Neural cell (in vitro differentiated cells): ENCODE data around the gene TRABD2B. TPM values are rescaled to one million over a fixed set of nuclear protein-coding genes. Genes with fewer than 3 reads are reported as not detected.

Experiments
- H2AFZ ChIP-seq: fragments of 200-600, 300-800 bp; sonication (generic), shearing (Covaris generic); 2 replicates; pipeline ENCODE4 v1.6.0; 2014; ENCODE audit warnings: low read depth, mild to moderate bottlenecking, antibody characterized with exemption, low read length, moderate library complexity
- H3F3A ChIP-seq: fragments of 200-600 bp; shearing (Covaris generic); 2 replicates; pipeline ENCODE4 v1.6.1; 2016; ENCODE audit warnings: mild to moderate bottlenecking, moderate library complexity, mixed read lengths, antibody characterized with exemption, low read length; ENCODE audit not compliant: insufficient read depth, poor library complexity, severe bottlenecking
- H3K27ac ChIP-seq: fragments of 200-600, 300-800 bp; sonication (generic), shearing (Covaris generic); 2 replicates; pipeline ENCODE4 v1.5.1; 2014; ENCODE audit warnings: mild to moderate bottlenecking, low read length, moderate library complexity
- H3K27me3 ChIP-seq: fragments of 300-800, 200-600 bp; sonication (generic), shearing (Covaris generic); 2 replicates; pipeline ENCODE4 v1.6.0; 2014; ENCODE audit warnings: mild to moderate bottlenecking, low read depth, low read length, moderate library complexity; ENCODE audit not compliant: insufficient read depth
- H3K36me3 ChIP-seq: fragments of 300-800, 200-600 bp; sonication (generic), shearing (Covaris generic); 2 replicates; pipeline ENCODE4 v1.5.1; 2014; ENCODE audit warnings: mild to moderate bottlenecking, antibody characterized with exemption, low read length, moderate library complexity; ENCODE audit not compliant: insufficient read depth
- H3K4me2 ChIP-seq: fragments of 300-800, 200-600 bp; sonication (generic), shearing (Covaris generic); 2 replicates; pipeline ENCODE4 v1.6.0; 2014; ENCODE audit warnings: mild to moderate bottlenecking, low read length
- H3K4me3 ChIP-seq: fragments of 300-800, 200-600 bp; sonication (generic), shearing (Covaris generic); 2 replicates; pipeline ENCODE4 v1.5.1; 2014; ENCODE audit warnings: mild to moderate bottlenecking, low read length, moderate library complexity
- H3K79me2 ChIP-seq: fragments of 200-600 bp; shearing (Covaris generic); replicated peaks from 2 replicates; pipeline ENCODE4 v1.6.0; 2014; ENCODE audit warnings: mild to moderate bottlenecking, low read length, moderate library complexity; ENCODE audit not compliant: insufficient read depth
- H3K9ac ChIP-seq: fragments of 300-800, 200-600 bp; sonication (generic), shearing (Covaris generic); 2 replicates; pipeline ENCODE4 v1.6.1; 2016; ENCODE audit warnings: mild to moderate bottlenecking, low read length, mixed read lengths
- H3K9me2 ChIP-seq: fragments of 200-600 bp; shearing (Covaris generic); 2 replicates; pipeline ENCODE4 v1.6.1; 2016; ENCODE audit warnings: mild to moderate bottlenecking, low read length, mixed read lengths; ENCODE audit not compliant: insufficient read depth
- H3K9me3 ChIP-seq: fragments of 200-600, 300-800 bp; sonication (generic), shearing (Covaris generic); 2 replicates; pipeline ENCODE4 v1.6.1; 2016; ENCODE audit warnings: mild to moderate bottlenecking, mixed run types, low read length, moderate library complexity, mixed read lengths
- H4K20me1 ChIP-seq: fragments of 200-600 bp; shearing (Covaris generic); 2 replicates; pipeline ENCODE4 v1.6.1; 2016; ENCODE audit warnings: mild to moderate bottlenecking, mixed run types; ENCODE audit not compliant: insufficient read depth
- CTCF ChIP-seq: fragments of 450-650 bp; IDR thresholded peaks from 2 replicates; pipeline ENCODE4 v1.5.1; 2014; ENCODE audit warnings: antibody characterized with exemption, mild to moderate bottlenecking, moderate library complexity; ENCODE audit not compliant: poor library complexity, severe bottlenecking
- EP300 ChIP-seq: fragments of 450-650 bp; conservative IDR thresholded peaks from 2 replicates; pipeline ENCODE4 v1.6.1; 2014; ENCODE audit warnings: antibody characterized with exemption, mild to moderate bottlenecking, moderate library complexity; ENCODE audit not compliant: poor library complexity, severe bottlenecking
- EZH2 ChIP-seq: fragments of 200-600, 300-800 bp; shearing (Covaris generic), sonication (generic); IDR thresholded peaks from 2 replicates; pipeline ENCODE4 v1.6.1; 2014; ENCODE audit warnings: antibody characterized with exemption, low read length, borderline replicate concordance, mild to moderate bottlenecking; ENCODE audit not compliant: insufficient read depth, poor library complexity, severe bottlenecking
- MXI1 ChIP-seq: fragments of 450-650 bp; conservative IDR thresholded peaks from 2 replicates; pipeline ENCODE4 v1.6.1; 2014; ENCODE audit warnings: antibody characterized with exemption, mild to moderate bottlenecking; ENCODE audit not compliant: poor library complexity, severe bottlenecking
- POLR2AphosphoS5 ChIP-seq: IDR thresholded peaks from 2 replicates; pipeline ENCODE4 v1.6.1; 2012
- RAD21 ChIP-seq: fragments of 450-650 bp; conservative IDR thresholded peaks from 2 replicates; pipeline ENCODE4 v1.6.1; 2014; ENCODE audit warnings: antibody characterized with exemption, mild to moderate bottlenecking, moderate library complexity
- REST ChIP-seq: IDR thresholded peaks from 2 replicates; pipeline ENCODE4 v1.6.1; 2012; ENCODE audit warnings: borderline replicate concordance
- SMC3 ChIP-seq: fragments of 450-650 bp; conservative IDR thresholded peaks from 2 replicates; pipeline ENCODE4 v1.6.1; 2014; ENCODE audit warnings: antibody characterized with exemption, mild to moderate bottlenecking, moderate library complexity; ENCODE audit not compliant: poor library complexity
- TAF1 ChIP-seq: IDR thresholded peaks from 2 replicates; pipeline ENCODE4 v1.6.1; 2012; ENCODE audit warnings: low read depth
- polyA plus RNA-seq: library from polyadenylated mRNA; depleted of rRNA; stranded (reverse); fragments of >200 nt; gene quantifications from 2 replicates; pipeline ENCODE4 v1.2.3, GENCODE V29; 2014

The TRABD2B gene
- polyA plus RNA-seq, 1 donor from 2014 or later = 0.02 TPM

- H2AFZ ChIP-seq = no peak overlapping the region
- no peaks in the 10 kb centered on the region for H3K36me3 ChIP-seq
- H3K4me2 ChIP-seq = no peak overlapping the region
- no peaks in the 10 kb centered on the region for H3K79me2 ChIP-seq
- H3F3A ChIP-seq = no peaks in the 10 kb centered on the region
- H3K9ac ChIP-seq = no peak overlapping the region
- no peak overlapping the region for H3K4me3 ChIP-seq
- H3K27me3 ChIP-seq = no peaks in the 10 kb centered on the region
- no peaks in the 10 kb centered on the region for H3K9me2 ChIP-seq
- H4K20me1 ChIP-seq = no peaks in the 10 kb centered on the region
- no peak overlapping the region for H3K27ac ChIP-seq
- no peak for TF ChIP-seq CTCF
- no peak for TF ChIP-seq POLR2AphosphoS5
- TF ChIP-seq EZH2 = no peak
- no peak for TF ChIP-seq EP300
- no peak for TF ChIP-seq REST
- no peak for TF ChIP-seq MXI1
- TF ChIP-seq RAD21 = no peak
- no peak for TF ChIP-seq SMC3
- no peak for TF ChIP-seq TAF1
- H3K9me3 ChIP-seq = no peaks in the 10 kb centered on the region
Measured at GRCh38 chr1:47785561-47786271, 211.5 kb downstream of the TRABD2B start.

- Histone ChIP-seq H3K9ac (no peak overlapping the region), H3K27ac (no peak overlapping the region), H3K4me3 (no peak overlapping the region), H3K4me2 (no peak overlapping the region), H3K9me3 (no peaks in the 10 kb centered on the region), H3F3A (no peaks in the 10 kb centered on the region), H3K27me3 (no peaks in the 10 kb centered on the region), H3K79me2 (no peaks in the 10 kb centered on the region), H3K36me3 (no peaks in the 10 kb centered on the region), H4K20me1 (no peaks in the 10 kb centered on the region), H3K9me2 (no peaks in the 10 kb centered on the region), H2AFZ (no peak overlapping the region)
- TF ChIP-seq CTCF = no peak
- no peak for TF ChIP-seq TAF1
- TF ChIP-seq MXI1 = no peak
- TF ChIP-seq RAD21 = no peak
- TF ChIP-seq EZH2 = no peak
- TF ChIP-seq POLR2AphosphoS5 = no peak
- TF ChIP-seq EP300 = no peak
- TF ChIP-seq REST = no peak
- TF ChIP-seq SMC3 = no peak
Measured at GRCh38 chr1:47785118-47785517, 212.1 kb downstream of the TRABD2B start.
